ENCODE results near the gene HSP90AA1. TPM values are rescaled to one million over a fixed set of nuclear protein-coding genes. Genes with fewer than 3 reads are reported as not detected.
A peak's percentile ranks its signal among the peaks of the same experiment; 100 is the strongest.

Gene HSP90AA1
- total and polyA plus RNA-seq, 10 donors: 98.3 to 395 (median 209) TPM

DNA sequence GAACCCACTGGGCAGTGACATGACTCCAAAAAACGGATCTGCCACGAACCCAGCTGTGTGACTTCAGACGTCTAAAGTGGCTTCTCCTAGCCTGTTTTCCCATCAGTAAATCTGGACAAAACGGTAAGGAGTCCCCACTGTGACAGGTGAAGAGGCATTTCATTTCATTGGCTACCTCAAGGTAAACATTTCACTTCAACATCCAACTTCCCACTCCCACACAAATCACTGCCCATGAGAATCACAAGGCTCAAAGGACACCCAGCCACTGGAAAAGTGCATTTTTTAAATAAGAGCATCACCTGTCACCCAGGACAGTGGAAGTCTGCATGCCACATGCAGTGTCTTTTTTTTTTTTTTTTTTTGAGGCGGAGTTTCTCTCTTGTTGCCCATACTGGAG is 27.9 kb downstream of the HSP90AA1 start:
- 59 to 71% (median 68%) methylated on average over 5 of the region's 5 CpGs for WGBS, 5 donors

DNA sequence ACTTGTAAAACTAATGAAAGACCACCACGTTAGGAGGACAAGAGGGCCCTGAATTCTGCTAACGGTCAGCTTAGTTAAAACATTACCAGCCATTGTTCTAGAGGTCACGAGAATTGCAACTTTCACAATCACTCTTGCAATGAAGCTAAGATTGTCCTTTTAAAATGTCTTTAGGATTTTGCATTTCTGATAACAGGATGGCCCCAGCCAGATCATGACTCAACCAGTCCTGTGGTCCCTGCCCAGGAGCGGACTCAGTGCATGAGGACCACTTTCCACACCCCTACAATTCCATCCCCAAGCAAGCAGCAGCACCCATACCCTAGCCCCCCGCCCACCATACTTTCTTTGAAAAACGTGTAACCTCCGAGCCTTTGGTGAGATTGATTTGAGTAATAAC is 28.7 kb downstream of the HSP90AA1 start:
- H3K27me3 ChIP-seq (replicated peaks in 1 of 7): no peaks in the 10 kb centered on the region
- peaks cover 0 to 30% (median 10%) of the 10 kb centered on the region in 6 donors for H3K4me1 ChIP-seq
- intact Hi-C loops (cut with DNase I; ENCODE audit: low total_unique reads): no loop called here
- TF ChIP-seq POLR2AphosphoS5 (IDR thresholded peaks at IDR 0.05) (no peak), POLR2A (IDR thresholded peaks at IDR 0.05) (no peak)
- TF ChIP-seq, protein P1, sequence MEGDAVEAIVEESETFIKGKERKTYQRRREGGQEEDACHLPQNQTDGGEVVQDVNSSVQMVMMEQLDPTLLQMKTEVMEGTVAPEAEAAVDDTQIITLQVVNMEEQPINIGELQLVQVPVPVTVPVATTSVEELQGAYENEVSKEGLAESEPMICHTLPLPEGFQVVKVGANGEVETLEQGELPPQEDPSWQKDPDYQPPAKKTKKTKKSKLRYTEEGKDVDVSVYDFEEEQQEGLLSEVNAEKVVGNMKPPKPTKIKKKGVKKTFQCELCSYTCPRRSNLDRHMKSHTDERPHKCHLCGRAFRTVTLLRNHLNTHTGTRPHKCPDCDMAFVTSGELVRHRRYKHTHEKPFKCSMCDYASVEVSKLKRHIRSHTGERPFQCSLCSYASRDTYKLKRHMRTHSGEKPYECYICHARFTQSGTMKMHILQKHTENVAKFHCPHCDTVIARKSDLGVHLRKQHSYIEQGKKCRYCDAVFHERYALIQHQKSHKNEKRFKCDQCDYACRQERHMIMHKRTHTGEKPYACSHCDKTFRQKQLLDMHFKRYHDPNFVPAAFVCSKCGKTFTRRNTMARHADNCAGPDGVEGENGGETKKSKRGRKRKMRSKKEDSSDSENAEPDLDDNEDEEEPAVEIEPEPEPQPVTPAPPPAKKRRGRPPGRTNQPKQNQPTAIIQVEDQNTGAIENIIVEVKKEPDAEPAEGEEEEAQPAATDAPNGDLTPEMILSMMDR (IDR thresholded peaks at IDR 0.05 in 8 of 11, conservative IDR thresholded peaks at IDR 0.05 in 3 of 11): no peak
- H3K9me3 ChIP-seq: no peaks in the 10 kb centered on the region
- H3K4me3 ChIP-seq: no peak overlapping the region
- peaks cover 0 to 26% (median 3%) of the 10 kb centered on the region in 6 donors for H3K36me3 ChIP-seq
- no peak overlapping the region for H3K27ac ChIP-seq
- DNase-seq: peak; percentile 47
- 58 to 79% (median 71%) methylated on average over 7 of the region's 7 CpGs for WGBS, 5 donors

More for the DNA sequence above, 27.9 kb downstream of the HSP90AA1 start:
- Histone ChIP-seq H3K4me1 (peaks cover 0 to 37% (median 15%) of the 10 kb centered on the region in 6 donors), H3K4me3 (no peak overlapping the region), H3K27ac (no peak overlapping the region), H3K27me3 (replicated peaks in 1 of 7) (no peaks in the 10 kb centered on the region), H3K9me3 (no peaks in the 10 kb centered on the region), H3K36me3 (peaks cover 0 to 18% (median under 1%) of the 10 kb centered on the region in 6 donors)
- no peak for DNase-seq
- TF ChIP-seq, protein P1 (IDR thresholded peaks at IDR 0.05 in 8 of 11, conservative IDR thresholded peaks at IDR 0.05 in 3 of 11): no peak
- TF ChIP-seq POLR2AphosphoS5 (IDR thresholded peaks at IDR 0.05): no peak
- TF ChIP-seq POLR2A (IDR thresholded peaks at IDR 0.05): no peak
- intact Hi-C loops (cut with DNase I; ENCODE audit: low total_unique reads): no loop called here

DNA sequence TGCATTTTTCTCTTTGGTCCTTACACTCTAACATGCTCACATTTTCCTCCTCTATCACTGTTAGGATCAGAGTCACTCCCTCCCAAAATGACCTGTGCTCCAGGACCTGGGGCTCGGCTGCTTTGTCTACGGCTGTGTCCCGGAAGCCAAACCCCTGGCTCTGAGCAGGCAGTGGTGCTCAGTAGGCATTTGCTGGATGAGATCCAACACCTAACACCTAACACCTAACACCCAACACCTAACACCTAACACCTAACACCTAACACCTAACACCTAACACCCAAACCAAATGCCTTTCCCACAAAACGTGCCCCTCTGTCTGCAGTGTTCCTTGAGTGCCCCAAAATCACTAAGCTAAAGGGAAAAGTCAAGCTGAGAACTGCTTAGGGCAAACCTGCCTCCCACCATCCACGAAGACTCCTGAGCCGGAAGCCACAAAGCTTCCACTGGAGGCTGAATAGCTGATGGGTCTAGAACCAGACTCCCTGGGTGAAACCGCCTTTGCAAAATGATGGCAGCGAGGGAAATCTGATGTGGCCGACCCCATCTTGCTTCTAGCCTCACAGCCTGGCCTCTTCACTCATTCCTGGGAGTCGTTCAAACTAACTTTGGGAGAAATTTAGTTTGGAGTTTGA is 29.2 kb downstream of the HSP90AA1 start:
- H3K27me3 ChIP-seq (replicated peaks in 1 of 7): no peaks in the 10 kb centered on the region
- WGBS, 5 donors: 59 to 67% (median 61%) methylated on average over 10 of the region's 10 CpGs

More for the DNA sequence above, 29.2 kb downstream of the HSP90AA1 start:
- Histone ChIP-seq H3K4me3 (no peak overlapping the region), H3K9me3 (no peaks in the 10 kb centered on the region), H3K4me1 (peaks cover 0 to 24% (median 5%) of the 10 kb centered on the region in 6 donors), H3K27ac (no peak overlapping the region), H3K36me3 (peaks cover 0 to 32% (median 8%) of the 10 kb centered on the region in 6 donors)
- intact Hi-C loops (cut with DNase I; ENCODE audit: low total_unique reads): no loop called here
- DNase-seq: peak; percentile 62
- TF ChIP-seq, protein P1 (IDR thresholded peaks at IDR 0.05 in 8 of 11, conservative IDR thresholded peaks at IDR 0.05 in 3 of 11): no peak
- TF ChIP-seq POLR2A (IDR thresholded peaks at IDR 0.05) (no peak), POLR2AphosphoS5 (IDR thresholded peaks at IDR 0.05) (no peak)

Measured in spleen (tissue), 11 donors.